T-cell (primary cell): ENCODE measurements around the gene DPP6. TPM values are rescaled to one million over a fixed set of nuclear protein-coding genes. Genes with fewer than 3 reads are reported as not detected.
"Not testable (repeated sequence)": the region's sequence is repeated elsewhere in the genome, so short reads cannot be mapped to it uniquely, and the experiment has no call there.

ENCODE experiments used
- ATAC-seq, 4 experiments: fragments of 200-7000 bp in 3 of 4; fragments of 150-1000 bp in 1 of 4; cut with Tn5 transposase; replicated peaks in 1 of 4; 1 replicate in 3 of 4; 2 replicates in 1 of 4; pipeline ENCODE4 v1.10.0; 2021; ENCODE audit warnings: moderate library complexity in 3 of 4, mild to moderate bottlenecking in 2 of 4, moderate number of reproducible peaks in 1 of 4
- CTCF ChIA-PET, 2 donors: fragments of 300-600 bp; sonication (Branson Sonifier 250); formaldehyde crosslinking; loops; one replicate each; lab custom pipeline; 2022; ENCODE audit warnings: antibody characterized with exemption in 2 of 2; lab: Charles Lee
- POLR2A ChIA-PET, 2 donors: fragments of 300-600 bp; sonication (Branson Sonifier 250); formaldehyde crosslinking; loops; one replicate each; lab custom pipeline; 2022; ENCODE audit warnings: antibody characterized with exemption in 2 of 2; lab: Charles Lee
- DNase-seq, 35 experiments: peaks; one replicate each; pipeline versions ENCODE4 v3.0.0 to v3.0.0-alpha.2; 2013 to 2023
- H3K27ac ChIP-seq: one replicate; pipeline ENCODE4 v1.5.1; 2013; ENCODE audit warnings: low read length
- H3K27me3 ChIP-seq, 2 experiments: replicated peaks in 1 of 2; 1 replicate in 1 of 2; 2 replicates in 1 of 2; pipeline versions ENCODE4 v1.6.1 to v1.7.0; 2013; ENCODE audit warnings: low read length in 1 of 2, mixed read lengths in 1 of 2; ENCODE audit not compliant: control insufficient read depth in 2 of 2, insufficient read depth in 2 of 2; ENCODE audit errors: extremely low read depth in 1 of 2
- H3K36me3 ChIP-seq, 2 donors: 1 replicate in 1 of 2; 2 replicates in 1 of 2; pipeline versions ENCODE4 v1.6.1 to v1.7.0; 2013; ENCODE audit warnings: low read length in 1 of 2; ENCODE audit not compliant: control insufficient read depth in 2 of 2, insufficient read depth in 1 of 2; ENCODE audit errors: extremely low read depth in 1 of 2
- H3K4me1 ChIP-seq, 2 experiments: 1 replicate in 1 of 2; 2 replicates in 1 of 2; pipeline versions ENCODE4 v1.6.1 to v1.7.0; 2013; ENCODE audit warnings: low read length in 2 of 2, mixed read lengths in 1 of 2; ENCODE audit not compliant: insufficient read depth in 2 of 2, control insufficient read depth in 1 of 2; ENCODE audit errors: extremely low read depth in 1 of 2
- H3K4me3 ChIP-seq, 2 donors: 1 replicate in 1 of 2; 2 replicates in 1 of 2; pipeline versions ENCODE4 v1.5.1 to v1.7.0; 2013; ENCODE audit warnings: mild to moderate bottlenecking in 2 of 2, low read length in 1 of 2, moderate library complexity in 1 of 2; ENCODE audit not compliant: control insufficient read depth in 1 of 2; ENCODE audit errors: extremely low read depth in 1 of 2
- H3K9me3 ChIP-seq: 2 replicates; pipeline ENCODE4 v1.7.0; 2013
- H3K27ac Mint-ChIP-seq, 2 donors: one replicate each; pipeline ENCODE4 v1.8.0; 2020 to 2021; ENCODE audit warnings: mild to moderate bottlenecking in 2 of 2, mixed read lengths in 2 of 2
- H3K27me3 Mint-ChIP-seq, 2 donors: one replicate each; pipeline ENCODE4 v1.8.0; 2021 to 2022; ENCODE audit warnings: mixed read lengths in 2 of 2
- H3K36me3 Mint-ChIP-seq: one replicate; pipeline ENCODE4 v1.8.0; 2021; ENCODE audit warnings: mixed read lengths
- H3K4me1 Mint-ChIP-seq, 3 donors: one replicate each; pipeline ENCODE4 v1.8.0; 2020 to 2022; ENCODE audit warnings: mixed read lengths in 3 of 3, mild to moderate bottlenecking in 1 of 3
- H3K4me3 Mint-ChIP-seq, 3 donors: one replicate each; pipeline ENCODE4 v1.8.0; 2020 to 2022; ENCODE audit warnings: mild to moderate bottlenecking in 3 of 3, mixed read lengths in 3 of 3, moderate library complexity in 3 of 3
- H3K9me3 Mint-ChIP-seq, 3 donors: one replicate each; pipeline ENCODE4 v1.8.0; 2020 to 2022; ENCODE audit warnings: mixed read lengths in 3 of 3
- WGBS: methylation state at CpG from one replicate; pipeline ENCODE4 v1.1.5; 2013; ENCODE audit warnings: missing lambda C conversion rate; ENCODE audit not compliant: insufficient coverage; 5-methylcytosine and 5-hydroxymethylcytosine counted together
- total RNA-seq, 35 experiments: library from RNA in 6 of 35; stranded (reverse) in 6 of 35; fragments of 120-200 nt in 1 of 35; gene quantifications; one replicate each; pipeline versions ENCODE4 v1.2.1 to v1.2.4 and lab custom pipeline; 2013 to 2026

DPP6 gene
- total RNA-seq, 5 donors from 2014 or later (not counting 1 experiment from before 2014, with no cell fraction given), result not detected

GRCh38 chr7:154027805-154028204, 24.4 kb upstream of the DPP6 start:
- CTCF ChIA-PET, H3K9me3 Mint-ChIP-seq, H3K36me3 Mint-ChIP-seq, H3K27ac ChIP-seq, H3K4me3 ChIP-seq, H3K27ac Mint-ChIP-seq, H3K36me3 ChIP-seq, ATAC-seq, POLR2A ChIA-PET, DNase-seq, H3K4me3 Mint-ChIP-seq, H3K9me3 ChIP-seq, H3K4me1 ChIP-seq, H3K27me3 ChIP-seq, H3K27me3 Mint-ChIP-seq, H3K4me1 Mint-ChIP-seq: not testable (repeated sequence)
- no CpG with 5 or more reads among the region's 8 CpGs for WGBS

- H3K27me3 ChIP-seq, H3K36me3 Mint-ChIP-seq, H3K9me3 ChIP-seq, H3K27ac Mint-ChIP-seq, H3K27ac ChIP-seq, H3K4me3 Mint-ChIP-seq, H3K36me3 ChIP-seq, H3K4me1 Mint-ChIP-seq, CTCF ChIA-PET, H3K9me3 Mint-ChIP-seq, H3K4me3 ChIP-seq, ATAC-seq, H3K27me3 Mint-ChIP-seq, POLR2A ChIA-PET, H3K4me1 ChIP-seq, DNase-seq: not testable (repeated sequence)
- WGBS, result 73% methylated on average over 4 of the region's 11 CpGs
These were observed 21.6 kb upstream of the DPP6 start for GRCh38 chr7:154030476-154031080.

DNA sequence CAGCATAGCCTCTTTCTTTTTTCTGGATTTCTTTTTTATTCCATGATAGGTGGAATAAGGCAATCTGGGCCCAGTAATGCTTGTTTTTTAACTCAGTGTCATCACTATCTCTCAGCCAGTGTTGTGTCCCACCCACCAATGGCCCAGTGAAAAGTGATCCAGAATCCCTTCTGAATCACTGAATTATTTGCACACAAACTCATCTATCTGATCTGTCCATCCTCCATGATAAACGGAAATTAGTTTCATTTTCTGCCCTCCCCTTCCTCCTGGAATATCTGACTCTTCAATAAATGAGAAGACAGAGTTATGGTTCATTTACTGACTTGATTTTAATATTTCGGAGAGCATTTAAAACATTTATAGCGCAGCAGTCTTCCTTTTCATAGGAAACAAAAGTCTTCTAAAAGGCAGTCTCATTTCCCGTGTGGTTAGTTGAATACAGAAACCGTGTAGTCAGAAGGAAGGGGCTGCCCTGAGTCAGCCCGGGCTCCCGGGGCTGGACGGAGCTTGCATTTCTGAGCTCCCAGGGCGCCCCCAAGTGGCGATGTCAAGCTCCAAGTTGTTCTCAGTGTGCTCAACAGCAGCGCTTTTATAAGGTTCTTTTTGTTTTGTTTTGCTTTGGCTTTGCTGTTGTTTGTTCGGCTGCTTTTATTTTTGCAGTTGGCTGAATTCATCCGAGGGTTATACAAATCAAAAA, 12.6 kb upstream of the DPP6 start:
- DNase-seq, H3K4me3 ChIP-seq, H3K36me3 ChIP-seq, H3K4me3 Mint-ChIP-seq, CTCF ChIA-PET, H3K4me1 Mint-ChIP-seq, H3K36me3 Mint-ChIP-seq, H3K27ac ChIP-seq, H3K27me3 ChIP-seq, POLR2A ChIA-PET, H3K27ac Mint-ChIP-seq, H3K9me3 Mint-ChIP-seq, H3K9me3 ChIP-seq, H3K4me1 ChIP-seq, H3K27me3 Mint-ChIP-seq: not testable (repeated sequence)
- no CpG with 5 or more reads among the region's 13 CpGs for WGBS
- ATAC-seq, result peak; percentile 83 to 98 (median 95)

- H3K4me1 Mint-ChIP-seq, H3K36me3 Mint-ChIP-seq, H3K9me3 ChIP-seq, H3K36me3 ChIP-seq, H3K4me3 Mint-ChIP-seq, H3K27me3 ChIP-seq, H3K4me3 ChIP-seq, H3K27ac ChIP-seq, H3K27ac Mint-ChIP-seq, POLR2A ChIA-PET, H3K4me1 ChIP-seq, CTCF ChIA-PET, H3K9me3 Mint-ChIP-seq, DNase-seq: not testable (repeated sequence)
- WGBS, result no CpG with 5 or more reads among the region's 5 CpGs
- H3K27me3 Mint-ChIP-seq, result peaks cover 7 to 15% of the 10 kb centered on the region in 2 donors
- peak in 1 of 4 experiments; percentile 46 for ATAC-seq
These were observed 1.8 kb upstream of the DPP6 start for GRCh38 chr7:154050394-154050793.

DNA sequence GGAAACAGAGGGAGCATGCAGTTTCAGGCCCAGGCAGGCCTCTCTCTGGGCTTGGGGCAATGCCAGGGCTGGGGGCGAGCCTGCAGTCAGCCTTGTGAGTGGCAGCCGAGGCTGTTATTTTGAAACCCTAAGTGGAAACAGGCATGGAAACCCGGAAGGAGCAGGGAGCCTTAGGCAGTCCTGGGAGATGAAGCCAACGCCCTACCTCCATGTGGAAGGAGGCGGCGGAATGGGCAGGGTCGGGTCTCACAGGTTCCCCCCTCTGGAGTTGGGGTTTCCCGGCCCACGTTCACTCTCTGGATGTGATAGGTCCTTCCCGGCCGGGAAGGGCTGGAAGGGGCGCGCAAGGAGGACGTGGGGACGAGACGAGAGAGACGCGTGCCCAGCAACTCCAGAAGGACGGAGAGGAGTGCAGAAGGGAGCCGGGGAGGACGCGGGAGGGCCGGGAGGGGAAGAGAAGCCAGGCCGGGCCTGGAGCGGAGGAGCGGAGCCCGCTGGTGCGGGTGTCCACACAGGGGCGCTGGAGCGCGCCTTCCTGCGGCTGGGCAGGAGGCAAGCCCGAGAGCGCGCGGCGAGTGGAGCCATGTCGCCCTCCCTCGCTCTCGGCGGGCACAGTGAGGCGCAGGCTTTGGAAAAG, 1.1 kb upstream of the DPP6 start:
- H3K27me3 ChIP-seq, CTCF ChIA-PET: not testable (repeated sequence)

GRCh38 chr7:154052530-154053252, 493 bp downstream of the DPP6 start:
- H3K27ac ChIP-seq, H3K4me3 ChIP-seq, H3K36me3 Mint-ChIP-seq, DNase-seq, ATAC-seq, H3K4me1 ChIP-seq, H3K36me3 ChIP-seq, H3K27ac Mint-ChIP-seq, H3K4me1 Mint-ChIP-seq, H3K9me3 ChIP-seq, H3K27me3 ChIP-seq, POLR2A ChIA-PET, H3K4me3 Mint-ChIP-seq, H3K9me3 Mint-ChIP-seq, CTCF ChIA-PET: not testable (repeated sequence)
- H3K27me3 Mint-ChIP-seq, result peaks cover 7 to 15% of the 10 kb centered on the region in 2 donors
- 8% methylated on average over 40 of the region's 83 CpGs for WGBS

More for the DNA sequence above, 1.1 kb upstream of the DPP6 start:
- H3K36me3 Mint-ChIP-seq, H3K4me1 Mint-ChIP-seq, H3K9me3 Mint-ChIP-seq, H3K4me3 Mint-ChIP-seq, H3K27ac Mint-ChIP-seq, H3K36me3 ChIP-seq, POLR2A ChIA-PET, H3K9me3 ChIP-seq, H3K27ac ChIP-seq, DNase-seq, H3K4me1 ChIP-seq, H3K4me3 ChIP-seq: not testable (repeated sequence)
- H3K27me3 Mint-ChIP-seq, result peaks cover 7 to 15% of the 10 kb centered on the region in 2 donors
- peak in 3 of 4 experiments; percentile 66 to 89 (median 78) for ATAC-seq
- WGBS, result no CpG with 5 or more reads among the region's 42 CpGs
